K562 (cell line): ENCODE results near the gene SLC35E2B.
"Not testable (repeated sequence)": the region's sequence is repeated elsewhere in the genome, so short reads cannot be mapped to it uniquely, and the experiment has no call there.

Experiments
- KLF10 ChIP-seq: fragments of 250-450 bp; sonication (Bioruptor Pico); IDR thresholded peaks from 2 replicates; pipeline ENCODE4 v1.6.1; 2021; ENCODE audit warnings: matching md5 sums
- TF ChIP-seq, protein P1 (sequence below): sonication (generic); formaldehyde crosslinking; IDR thresholded peaks from 2 replicates; pipeline ENCODE4 v1.8.1; 2023; ENCODE audit warnings: mild to moderate bottlenecking, missing genetic modification reagents, moderate library complexity

DNA sequence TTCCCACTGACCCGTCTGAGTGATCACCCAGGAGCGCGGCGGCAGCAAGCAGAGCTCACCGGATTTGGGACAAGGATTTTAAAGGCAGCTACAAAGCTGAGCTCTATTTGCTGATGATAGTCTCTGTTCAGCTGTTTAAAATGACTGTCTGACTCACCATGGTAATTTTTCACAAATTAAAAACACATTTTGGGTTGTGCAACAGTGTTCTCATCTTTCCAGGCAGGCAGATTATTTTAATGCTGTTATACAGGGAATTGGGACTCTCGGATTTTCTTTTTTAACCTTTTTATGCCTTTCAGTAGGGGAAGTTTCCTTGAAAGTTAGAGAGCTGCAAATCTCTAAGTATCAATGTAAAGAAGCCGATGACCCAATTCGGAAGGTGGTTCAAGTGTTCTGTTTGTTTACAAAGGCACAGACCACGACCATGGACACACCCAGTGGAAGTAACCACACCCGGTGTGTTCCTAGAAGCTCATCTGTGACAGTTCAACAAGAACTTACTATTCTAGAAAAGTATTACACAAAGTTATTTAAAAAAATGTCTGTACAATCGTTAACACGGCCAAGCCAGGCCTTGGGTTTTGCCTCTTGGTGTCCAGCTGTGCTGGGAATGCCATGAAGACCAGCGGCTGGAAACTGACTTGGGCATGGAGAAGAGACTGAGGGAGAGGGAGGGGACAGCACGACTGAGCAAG, 35.9 kb upstream of the SLC35E2B start:
- TF ChIP-seq, protein P1, sequence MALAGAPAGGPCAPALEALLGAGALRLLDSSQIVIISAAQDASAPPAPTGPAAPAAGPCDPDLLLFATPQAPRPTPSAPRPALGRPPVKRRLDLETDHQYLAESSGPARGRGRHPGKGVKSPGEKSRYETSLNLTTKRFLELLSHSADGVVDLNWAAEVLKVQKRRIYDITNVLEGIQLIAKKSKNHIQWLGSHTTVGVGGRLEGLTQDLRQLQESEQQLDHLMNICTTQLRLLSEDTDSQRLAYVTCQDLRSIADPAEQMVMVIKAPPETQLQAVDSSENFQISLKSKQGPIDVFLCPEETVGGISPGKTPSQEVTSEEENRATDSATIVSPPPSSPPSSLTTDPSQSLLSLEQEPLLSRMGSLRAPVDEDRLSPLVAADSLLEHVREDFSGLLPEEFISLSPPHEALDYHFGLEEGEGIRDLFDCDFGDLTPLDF (CRISPR knock-in tag) = not testable (repeated sequence)
- not testable (repeated sequence) for TF ChIP-seq KLF10 (CRISPR knock-in tag)
